NB4 (cell line): ENCODE measurements around the gene SYTL2.

Experiments used
- CTCF ChIP-seq: IDR thresholded peaks from one replicate; pipeline ENCODE4 v1.5.1; 2012; ENCODE audit warnings: low read depth, low read length
- MAX ChIP-seq: IDR thresholded peaks from 2 replicates; pipeline ENCODE4 v1.6.1; 2011; ENCODE audit warnings: low read depth, low read length
- MYC ChIP-seq: IDR thresholded peaks from 2 replicates; pipeline ENCODE4 v1.6.1; 2011; ENCODE audit warnings: low read depth, low read length
- POLR2A ChIP-seq: IDR thresholded peaks from 2 replicates; pipeline ENCODE4 v1.6.1; 2011; ENCODE audit warnings: mild to moderate bottlenecking; ENCODE audit not compliant: insufficient read length; ENCODE audit errors: extremely low read depth

- TF ChIP-seq CTCF (no peak), MAX (no peak), POLR2A (no peak), MYC (no peak)
Measured at GRCh38 chr11:85742348-85742747, 68.6 kb downstream of the SYTL2 start.
